ENCODE results near the gene TESK2.
"Not testable (repeated sequence)": the region's sequence is repeated elsewhere in the genome, so short reads cannot be mapped to it uniquely, and the experiment has no call there.

Gene TESK2, protein sequence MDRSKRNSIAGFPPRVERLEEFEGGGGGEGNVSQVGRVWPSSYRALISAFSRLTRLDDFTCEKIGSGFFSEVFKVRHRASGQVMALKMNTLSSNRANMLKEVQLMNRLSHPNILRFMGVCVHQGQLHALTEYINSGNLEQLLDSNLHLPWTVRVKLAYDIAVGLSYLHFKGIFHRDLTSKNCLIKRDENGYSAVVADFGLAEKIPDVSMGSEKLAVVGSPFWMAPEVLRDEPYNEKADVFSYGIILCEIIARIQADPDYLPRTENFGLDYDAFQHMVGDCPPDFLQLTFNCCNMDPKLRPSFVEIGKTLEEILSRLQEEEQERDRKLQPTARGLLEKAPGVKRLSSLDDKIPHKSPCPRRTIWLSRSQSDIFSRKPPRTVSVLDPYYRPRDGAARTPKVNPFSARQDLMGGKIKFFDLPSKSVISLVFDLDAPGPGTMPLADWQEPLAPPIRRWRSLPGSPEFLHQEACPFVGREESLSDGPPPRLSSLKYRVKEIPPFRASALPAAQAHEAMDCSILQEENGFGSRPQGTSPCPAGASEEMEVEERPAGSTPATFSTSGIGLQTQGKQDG

DNA sequence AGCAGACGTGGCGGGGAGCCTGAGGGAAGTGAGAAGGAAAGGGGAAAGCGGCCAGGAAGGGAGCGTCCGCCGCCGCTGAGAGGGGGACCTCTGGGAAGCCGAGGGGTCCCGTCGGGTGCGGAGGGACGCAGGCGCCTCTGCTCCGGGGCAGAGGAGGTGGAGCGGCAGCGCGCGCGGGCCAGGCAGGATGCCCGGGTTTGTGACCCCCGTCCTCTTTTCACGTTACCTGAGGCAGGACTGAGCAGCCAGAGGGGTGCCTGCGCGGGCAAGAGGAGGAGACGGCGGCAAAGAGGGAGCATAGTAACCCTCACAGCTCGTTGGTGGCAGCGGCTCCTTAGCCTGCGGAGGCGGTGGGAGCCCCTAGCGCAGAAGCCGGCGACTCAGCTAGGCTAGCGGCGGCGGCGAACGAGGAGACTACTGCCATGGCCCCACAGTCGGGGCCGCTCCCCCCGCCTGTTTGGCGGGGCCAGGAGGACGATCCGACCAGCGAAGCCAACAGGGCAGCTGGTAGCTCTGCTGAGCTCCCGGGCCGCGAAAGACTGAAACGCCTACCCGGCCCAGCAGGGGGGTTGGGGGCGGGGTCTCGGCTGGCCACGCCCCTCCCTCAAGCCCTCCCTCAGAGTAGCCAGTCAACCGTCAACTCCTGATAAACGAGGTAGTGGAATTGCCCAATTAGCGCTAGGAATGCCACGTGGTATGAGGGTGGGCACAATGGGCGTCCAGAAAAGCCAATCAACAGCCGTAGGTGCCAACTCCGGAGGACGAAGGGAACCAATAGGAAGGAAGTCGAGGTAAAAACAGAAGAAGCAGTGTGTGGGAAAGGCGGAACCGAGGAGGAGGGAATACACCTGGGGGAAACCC is at the start of gene TESK2:
TESK2 (minus strand) TSS at position 538 of the 861 bp plus-strand sequence. CDS start 33,378 bp downstream, outside the sequence.
- DNase-seq, result peak; percentile 99 to 100

DNA sequence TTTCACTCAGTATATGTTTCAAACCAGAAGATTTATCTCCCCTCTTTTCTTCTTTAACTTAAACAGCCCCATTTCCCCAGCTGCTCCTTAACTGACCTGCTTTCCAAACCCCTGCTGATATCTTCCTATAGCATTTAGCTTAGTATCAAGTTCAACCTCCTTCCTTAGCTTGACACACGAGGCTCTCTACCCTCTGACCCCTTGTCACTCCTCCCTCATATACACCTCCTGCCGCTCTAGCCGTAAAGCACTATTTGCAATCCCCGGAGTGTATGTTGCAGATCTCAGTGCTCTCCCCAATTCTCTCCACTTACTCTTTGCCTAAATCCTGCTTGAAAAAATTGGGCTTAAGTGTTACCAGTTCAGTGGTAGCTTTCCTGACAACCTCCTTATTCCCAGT is 45.9 kb upstream of the TESK2 start:
- no peak for DNase-seq

DNA sequence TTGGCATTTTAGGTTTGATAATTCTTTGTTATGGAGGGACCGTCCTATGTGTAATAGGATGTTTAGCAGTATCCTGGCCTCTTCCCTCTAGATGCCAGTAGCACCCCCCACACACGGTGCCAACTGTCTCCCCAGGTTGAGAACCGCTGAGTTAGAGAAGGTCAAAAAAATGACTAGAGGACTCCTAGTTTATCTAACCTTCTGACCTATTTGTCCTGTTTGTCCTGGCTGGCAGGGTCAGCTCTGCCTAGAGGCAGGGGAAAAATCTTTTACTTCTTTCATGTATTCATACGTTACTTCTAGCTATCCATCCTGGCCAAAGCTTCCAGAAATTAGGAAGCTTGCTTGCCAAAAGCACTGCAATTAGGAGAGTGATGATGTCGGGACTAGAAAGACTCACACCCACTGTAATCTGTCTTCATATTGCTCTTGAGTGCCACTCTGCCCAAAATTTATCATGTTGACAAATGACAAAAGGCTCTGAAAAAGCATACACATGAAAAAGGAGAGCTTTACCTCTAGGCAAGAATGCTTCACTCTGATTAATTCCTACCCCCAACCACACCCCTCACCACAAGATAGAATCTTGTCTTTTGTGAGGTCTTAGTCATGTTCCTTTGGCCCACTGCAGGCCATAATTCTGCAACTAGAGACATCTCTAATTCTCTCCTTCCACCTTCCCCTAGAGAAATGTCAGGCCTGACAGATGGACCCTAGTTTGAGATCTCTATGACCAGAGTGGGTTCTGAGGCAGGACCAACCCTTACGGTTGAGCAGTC is 45.2 kb upstream of the TESK2 start:
- DNase-seq, result no peak

DNA sequence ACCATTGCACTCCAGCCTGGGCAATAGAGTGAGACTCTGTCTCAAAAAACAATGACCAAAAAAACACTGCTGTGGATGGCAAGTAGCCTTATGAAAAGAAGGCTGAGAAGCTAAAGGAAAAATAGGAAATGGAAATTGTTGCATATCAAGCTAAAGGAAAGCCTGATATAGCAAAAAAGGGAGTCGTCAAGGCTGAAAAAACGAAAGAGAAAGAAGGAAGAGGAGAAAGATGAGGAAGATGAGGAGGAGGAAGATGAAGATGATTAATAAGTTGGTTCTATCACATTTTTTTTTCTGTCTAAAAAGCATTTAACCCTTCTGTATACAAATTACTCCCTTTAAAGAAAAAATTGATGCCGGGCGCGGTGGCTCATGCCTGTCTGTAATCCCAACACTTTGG is 40.9 kb upstream of the TESK2 start:
- no peak for DNase-seq

DNA sequence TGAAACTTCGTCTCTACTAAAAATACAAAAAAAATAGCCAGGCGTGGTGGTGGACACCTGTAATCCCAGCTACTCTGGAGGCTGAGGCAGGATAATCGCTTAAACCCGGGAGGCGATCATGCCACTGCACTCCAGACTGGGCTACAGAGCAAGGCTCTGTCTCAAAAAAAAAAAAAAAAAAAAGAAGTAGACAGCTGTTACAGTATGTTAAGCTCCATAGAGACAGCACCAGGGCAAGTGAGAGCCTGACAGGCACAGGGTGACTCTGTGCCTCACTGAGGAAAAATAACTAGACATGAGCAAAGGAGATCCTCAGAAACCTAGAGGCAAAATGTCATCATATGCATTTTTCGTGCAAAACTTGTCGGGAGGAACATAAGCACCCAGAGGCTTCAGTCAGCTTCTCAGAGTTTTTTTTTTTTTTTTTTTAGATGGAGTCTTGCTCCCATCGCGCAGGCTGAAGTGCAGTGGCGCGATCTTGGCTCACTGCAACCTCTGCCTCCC is 39.7 kb upstream of the TESK2 start:
- DNase-seq, result no peak

DNA sequence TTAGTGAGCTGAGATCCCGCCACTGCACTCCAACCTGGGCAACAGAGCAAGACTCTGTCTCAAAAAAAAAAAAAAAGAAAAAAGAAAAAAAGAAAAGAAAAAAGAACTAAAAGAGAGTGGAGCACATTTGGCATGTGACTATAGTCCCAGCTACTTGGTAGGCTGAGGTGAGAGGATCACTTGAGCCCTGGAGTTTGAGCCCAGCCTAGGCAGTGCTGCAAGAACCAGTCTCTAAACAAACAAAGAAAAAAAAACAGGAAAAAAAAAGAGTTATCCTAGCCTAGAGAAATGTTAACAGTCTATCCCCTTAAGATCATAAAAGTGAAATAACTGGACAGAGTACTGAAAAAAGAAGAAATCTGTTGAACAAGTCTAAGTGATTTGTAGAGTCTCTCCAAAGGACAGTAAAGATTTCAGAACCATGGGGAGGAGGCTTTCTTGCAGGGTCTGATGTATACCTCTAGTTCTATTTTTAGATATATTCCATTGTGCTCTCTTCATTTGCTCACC is 35.2 kb upstream of the TESK2 start:
- DNase-seq, result no peak

DNA sequence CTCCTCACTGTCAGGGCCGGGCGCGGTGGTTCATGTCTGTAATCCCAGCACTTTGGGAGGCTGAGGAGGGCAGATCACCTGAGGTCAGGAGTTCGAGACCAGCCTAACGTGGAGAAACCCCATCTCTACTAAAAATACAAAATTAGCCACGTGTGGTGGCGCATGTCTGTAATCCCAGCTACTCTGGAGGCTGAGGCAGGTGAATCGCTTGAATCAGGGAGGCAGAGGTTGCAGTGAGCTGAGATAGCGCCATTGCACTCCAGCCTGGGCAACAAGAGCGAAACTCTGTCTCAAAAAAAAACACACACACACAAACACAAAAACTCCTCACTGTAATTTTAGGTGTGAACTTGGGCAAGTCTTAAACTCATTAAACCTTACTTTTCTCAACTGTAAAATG is 33.0 kb upstream of the TESK2 start:
- DNase-seq, result not testable (repeated sequence)

DNA sequence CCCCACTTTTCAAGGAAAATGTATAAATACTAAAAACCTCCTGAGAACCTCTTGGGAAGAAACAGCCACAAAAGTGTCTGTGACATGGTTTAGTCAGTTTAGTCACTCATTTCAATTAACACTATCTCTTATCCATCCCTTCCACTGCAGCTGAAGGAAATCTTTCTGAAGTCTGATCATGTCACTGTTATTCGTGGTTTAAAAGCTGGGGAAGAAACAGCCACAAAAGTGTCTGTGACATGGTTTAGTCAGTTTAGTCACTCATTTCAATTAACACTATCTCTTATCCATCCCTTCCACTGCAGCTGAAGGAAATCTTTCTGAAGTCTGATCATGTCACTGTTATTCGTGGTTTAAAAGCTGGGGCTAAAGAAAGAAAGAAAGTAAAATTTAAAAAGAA is 32.6 kb upstream of the TESK2 start:
- DNase-seq, result not testable (repeated sequence)

DNA sequence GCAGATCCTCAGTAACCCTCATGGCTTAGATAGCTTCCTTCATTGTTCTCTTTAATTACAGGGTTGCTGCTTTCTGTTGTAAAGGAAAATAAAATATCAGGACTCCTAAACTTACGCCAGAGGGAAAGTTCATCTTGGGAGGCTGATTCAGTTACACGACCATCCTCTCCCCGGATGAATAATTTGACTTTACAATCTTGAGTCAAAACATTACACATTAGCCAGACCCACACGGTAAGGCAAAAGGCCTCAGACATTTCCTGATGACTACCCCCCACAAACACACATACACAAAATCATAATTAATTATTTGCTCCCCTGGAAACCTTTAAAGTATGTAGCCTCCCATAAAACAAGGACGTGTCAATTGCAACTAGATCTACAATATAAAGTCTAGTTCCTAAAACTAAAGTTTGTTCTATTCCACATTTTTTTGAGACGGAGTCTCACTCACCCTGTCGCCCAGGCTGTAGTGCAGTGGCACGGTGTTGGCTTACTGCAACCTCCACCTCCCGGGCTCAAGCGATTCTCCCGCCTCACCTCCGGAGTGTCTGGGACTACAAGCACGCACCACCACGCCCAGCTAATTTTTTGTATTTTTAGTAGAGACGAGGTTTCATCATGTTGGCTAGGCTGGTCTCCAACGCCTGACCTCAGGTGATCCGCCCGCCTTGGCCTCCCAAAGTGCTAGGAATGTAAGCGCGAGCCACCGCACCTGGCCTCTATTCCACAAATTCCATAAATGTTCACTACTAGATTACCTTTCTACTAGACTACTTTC is 31.6 kb upstream of the TESK2 start:
- DNase-seq, result peak in 1 of 2 experiments; percentile 29

DNA sequence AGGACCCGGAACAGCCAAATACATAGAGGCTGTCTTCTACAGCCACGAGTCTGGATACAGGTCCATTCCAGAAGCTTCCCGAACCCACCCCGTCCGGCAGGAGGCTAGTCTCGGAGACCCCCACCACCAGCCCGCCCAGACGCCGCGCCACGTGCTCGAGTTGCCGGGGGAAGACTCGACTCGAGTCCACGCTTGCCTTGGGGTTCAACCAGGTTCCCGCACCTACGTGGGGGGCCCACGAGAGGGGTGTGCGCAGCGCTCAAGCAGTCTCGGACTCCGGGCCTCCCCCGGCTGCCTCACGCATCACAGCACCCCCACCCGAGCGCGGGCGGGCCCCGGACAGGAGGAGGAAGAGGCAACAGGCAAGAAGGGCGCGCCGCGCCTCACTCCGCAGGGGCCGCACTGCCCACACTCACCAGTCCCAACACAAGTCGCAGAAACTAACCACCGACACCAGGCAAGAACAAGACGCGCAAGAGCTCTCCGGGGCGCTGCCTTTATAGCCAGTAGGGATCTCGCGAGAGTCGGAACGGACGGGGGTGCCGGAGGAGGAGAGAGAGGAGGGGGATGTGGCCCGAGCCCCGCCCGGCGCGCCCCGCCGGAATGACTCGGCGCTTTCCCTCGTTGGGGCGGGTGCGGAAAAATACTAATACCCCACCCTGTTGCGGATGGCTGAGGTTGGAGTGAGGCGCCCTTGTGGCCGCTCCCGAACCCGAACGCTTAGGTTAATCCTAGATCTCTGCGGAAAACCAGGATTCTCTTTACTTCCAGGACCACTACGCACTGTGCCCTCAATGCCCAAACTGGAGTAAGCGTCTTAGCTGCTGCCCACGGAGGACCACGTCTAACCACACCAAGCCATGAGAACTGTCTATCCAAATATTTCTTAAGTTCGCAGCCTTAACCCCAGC is 30.7 kb upstream of the TESK2 start, which contains the start of gene PRDX1:
PRDX1 (minus strand) TSS at position 472 of the 911 bp plus-strand sequence. CDS start 2,841 bp downstream, outside the sequence.
- DNase-seq, result peak; percentile 88 to 95

DNA sequence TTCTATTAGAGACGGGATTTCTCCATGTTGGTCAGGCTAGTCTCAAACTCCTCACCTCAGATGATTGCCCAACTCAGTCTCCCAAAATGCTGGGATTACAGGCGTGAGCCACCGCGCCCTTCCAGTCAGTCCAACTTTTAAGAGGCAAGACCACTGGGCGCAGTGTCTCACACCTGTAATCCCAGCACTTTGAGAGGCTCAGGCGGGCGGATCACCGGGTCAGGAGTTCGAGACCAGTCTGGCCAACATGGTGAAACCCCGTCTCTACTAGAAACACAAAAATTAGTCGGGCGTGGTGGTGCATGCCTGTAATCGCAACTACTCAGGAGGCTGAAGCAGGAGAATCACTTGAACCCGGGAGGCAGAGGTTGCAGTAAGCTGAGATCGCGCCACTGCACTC is 28.8 kb upstream of the TESK2 start:
- DNase-seq, result not testable (repeated sequence)

DNA sequence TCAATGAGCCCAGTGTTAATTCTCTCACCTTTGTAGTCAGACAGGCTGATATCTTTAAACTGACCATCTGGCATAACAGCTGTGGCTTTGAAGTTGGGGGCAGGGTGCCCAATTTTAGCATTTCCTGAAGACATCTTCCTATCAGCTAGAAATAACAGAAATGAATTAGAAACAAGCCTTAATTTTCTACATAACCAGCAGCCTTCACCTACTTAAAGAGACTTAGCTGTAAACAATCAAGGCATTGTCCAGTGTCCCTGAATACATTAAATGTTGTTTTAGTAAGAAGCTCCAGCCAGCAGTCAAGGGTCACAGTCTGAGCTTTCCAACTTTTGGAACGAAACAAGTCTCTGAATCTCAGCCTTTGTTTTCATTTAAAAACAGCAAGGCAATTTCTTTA is 27.9 kb upstream of the TESK2 start:
- DNase-seq, result no peak

DNA sequence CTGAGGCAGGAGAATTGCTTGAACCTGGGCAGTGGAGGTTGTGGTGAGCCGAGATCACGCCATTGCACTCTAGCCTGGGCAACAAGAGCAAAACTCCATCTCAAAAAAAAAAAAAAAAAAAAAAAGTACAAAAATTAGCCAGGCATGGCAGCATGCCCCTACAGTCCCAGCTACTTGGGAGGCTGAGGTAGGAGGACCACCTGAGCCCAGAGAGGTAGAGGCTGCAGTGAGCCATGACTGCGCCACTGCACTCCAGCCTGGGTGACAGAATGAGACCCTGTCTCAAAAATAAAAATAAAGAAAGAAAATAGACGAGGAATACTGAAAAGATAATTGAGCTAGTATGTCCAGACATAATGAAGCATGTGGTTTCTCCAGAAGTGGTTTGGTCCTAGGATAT is 27.4 kb upstream of the TESK2 start:
- DNase-seq, result not testable (repeated sequence)

DNA sequence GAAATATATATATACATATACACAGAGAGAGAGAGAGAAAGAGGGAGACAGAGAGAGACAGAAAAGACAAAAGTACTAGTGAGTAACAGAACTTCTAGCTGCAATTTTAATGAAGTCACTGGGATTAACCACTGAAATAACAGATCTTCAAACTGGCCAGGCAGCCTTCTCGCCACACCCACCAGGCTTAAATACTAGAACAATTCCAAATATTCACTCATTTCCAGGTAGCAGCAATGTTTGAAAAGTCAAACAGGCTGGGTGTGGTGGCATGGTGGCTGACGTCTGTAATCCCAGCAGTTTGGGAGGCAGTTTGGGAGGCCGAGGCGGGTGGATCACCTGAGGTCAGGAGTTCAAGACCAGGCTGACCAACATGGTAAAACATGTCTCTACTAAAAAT is 25.5 kb upstream of the TESK2 start:
- DNase-seq, result no peak

DNA sequence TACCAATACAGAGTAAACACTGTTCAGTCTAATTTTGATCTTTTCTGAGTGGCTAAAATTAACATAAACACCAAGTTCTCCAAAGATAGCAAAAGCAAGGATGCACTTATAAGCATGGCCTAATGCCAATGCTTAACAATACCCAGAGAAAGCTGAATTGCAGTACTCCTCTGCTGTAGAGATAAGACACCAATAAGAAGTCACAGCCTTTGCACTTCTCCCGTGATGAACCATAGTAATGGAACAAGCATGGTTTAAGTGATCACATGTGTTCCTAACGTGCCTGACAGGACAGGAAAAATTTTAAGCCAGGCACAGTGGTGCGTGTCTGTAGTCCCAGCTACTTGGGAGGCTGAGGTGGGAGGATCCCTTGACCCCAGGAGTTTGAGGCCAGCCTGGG is 25.1 kb upstream of the TESK2 start:
- no peak for DNase-seq

DNA sequence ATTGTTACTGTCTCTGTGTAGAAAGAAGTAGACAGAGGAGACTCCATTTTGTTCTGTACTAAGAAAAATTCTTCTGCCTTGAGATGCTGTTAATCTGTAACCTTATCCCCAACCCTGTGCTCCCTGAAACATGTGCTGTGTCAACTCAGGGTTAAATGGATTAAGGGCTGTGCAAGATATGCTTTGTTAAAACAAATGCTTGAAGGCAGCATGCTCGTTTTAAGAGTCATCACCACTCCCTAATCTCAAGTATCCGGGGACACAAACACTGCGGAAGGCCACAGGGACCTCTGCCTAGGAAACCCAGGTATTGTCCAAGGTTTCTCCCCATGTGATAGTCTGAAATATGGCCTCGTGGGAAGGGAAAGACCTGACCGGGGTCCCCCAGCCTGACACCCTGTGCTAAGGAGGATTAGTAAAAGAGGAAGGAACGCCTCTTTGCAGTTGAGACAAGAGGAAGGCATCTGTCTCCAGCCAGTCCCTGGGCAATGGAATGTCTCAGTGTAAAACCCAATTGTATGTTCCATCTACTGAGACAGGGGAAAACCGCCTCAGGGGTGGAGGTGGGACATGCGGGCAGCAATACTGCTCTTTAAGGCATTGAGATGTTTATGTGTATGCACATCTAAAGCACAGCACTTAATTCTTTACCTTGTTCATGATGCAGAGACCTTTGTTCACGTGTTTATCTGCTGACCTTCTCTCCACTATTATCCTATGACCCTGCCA is 22.7 kb upstream of the TESK2 start:
- not testable (repeated sequence) for DNase-seq

DNA sequence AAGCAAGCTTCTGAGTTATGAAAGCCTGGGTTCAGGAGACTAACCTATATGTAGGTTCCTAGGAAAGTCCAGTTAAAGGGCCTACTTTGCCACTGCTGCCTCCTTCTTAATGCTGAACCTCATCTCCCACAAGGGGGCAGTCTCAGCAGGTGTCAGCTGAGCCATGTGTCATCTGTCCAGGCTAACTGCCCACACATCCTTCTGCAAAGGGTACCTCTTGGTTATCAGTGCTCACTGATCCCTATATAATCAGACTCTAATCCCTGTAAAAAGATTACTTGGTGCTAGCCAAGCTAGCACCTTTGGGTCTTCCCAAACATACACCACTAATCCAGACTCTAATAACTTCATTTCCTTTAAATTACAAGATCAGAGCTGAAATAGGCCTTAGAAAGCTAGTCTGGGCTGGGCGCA is 21.7 kb upstream of the TESK2 start:
- peak; percentile 40 to 70 for DNase-seq

DNA sequence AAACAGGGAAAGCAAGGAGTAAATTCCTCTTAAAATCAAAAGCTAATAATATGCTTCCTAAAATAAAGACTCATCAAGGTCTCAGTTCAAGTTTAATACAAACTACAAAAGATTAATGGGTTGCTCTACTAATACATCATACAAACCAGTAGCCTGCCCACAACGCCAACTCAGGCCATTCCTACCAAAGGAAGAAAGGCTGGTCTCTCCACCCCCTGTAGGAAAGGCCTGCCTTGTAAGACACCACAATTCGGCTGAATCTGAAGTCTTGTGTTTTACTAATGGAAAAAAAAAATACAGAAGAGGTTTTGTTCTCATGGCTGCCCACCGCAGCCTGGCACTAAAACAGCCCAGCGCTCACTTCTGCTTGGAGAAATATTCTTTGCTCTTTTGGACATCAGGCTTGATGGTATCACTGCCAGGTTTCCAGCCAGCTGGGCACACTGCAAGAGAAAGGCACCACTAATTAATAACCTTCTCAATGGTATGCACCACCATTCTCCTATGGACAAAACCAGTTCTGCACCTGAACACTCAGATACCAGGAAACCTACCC is 20.1 kb upstream of the TESK2 start:
- DNase-seq, result no peak
